ENCODE results near the gene VASP. TPM values are rescaled to one million over a fixed set of nuclear protein-coding genes. Genes with fewer than 3 reads are reported as not detected.

VASP gene
- total and polyA plus RNA-seq, 2 of the 13 experiments (the other 11 are each of a cell fraction or from before 2014, with no cell fraction given) = 41.8 to 67.1 TPM

DNA sequence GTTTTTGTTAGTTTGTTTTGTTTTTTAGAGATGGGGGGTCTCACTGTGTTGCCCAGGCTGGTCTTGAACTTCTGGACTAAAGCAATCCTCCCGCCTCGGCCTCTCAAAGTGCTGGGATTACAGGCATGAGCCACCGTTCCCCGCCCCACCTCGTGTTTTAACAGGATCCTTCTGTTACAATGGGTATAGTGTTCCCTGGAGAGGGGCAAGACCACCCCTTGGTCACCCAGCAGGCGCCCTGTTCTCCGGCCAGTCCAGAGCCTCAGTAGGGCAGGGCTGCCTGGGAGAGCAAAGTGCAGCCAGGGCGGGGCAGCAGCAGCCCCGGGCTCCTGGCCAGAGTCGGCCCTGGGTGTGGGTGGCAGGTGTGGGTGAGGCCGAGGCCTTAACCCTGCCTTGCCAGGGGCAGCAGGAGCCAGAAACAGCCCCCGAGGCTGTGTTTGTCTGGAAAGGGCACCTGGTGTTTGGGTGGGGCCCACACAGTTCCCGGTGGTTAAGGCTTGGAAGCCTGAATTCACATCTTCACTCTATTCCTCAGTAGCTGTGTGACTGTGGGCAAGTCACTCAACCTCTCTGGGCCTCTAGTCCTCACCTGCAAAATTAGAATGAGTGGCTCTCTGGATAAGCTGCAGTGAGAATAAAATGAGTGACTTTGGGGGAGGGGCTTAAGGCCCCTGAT is 7.2 kb downstream of the VASP start (continued):
- no peak for TF ChIP-seq ZNF567 (CRISPR knock-in tag; IDR thresholded peaks at IDR 0.05; ENCODE audit: borderline replicate concordance)
- TF ChIP-seq MAFG (CRISPR knock-in tag; IDR thresholded peaks at IDR 0.05) = no peak
- no peak; the same call in 1 of the 2 replicates for TF ChIP-seq ELF1 (CRISPR knock-in tag; IDR thresholded peaks at IDR 0.05)
- TF ChIP-seq, protein P1, sequence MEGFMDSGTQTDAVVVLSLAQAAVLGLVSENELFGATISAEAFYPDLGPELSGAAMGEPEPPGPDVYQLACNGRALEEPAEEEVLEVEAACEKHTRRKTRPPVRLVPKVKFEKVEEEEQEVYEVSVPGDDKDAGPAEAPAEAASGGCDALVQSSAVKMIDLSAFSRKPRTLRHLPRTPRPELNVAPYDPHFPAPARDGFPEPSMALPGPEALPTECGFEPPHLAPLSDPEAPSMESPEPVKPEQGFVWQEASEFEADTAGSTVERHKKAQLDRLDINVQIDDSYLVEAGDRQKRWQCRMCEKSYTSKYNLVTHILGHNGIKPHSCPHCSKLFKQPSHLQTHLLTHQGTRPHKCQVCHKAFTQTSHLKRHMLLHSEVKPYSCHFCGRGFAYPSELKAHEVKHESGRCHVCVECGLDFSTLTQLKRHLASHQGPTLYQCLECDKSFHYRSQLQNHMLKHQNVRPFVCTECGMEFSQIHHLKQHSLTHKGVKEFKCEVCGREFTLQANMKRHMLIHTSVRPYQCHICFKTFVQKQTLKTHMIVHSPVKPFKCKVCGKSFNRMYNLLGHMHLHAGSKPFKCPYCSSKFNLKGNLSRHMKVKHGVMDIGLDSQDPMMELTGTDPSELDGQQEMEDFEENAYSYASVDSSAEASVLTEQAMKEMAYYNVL (CRISPR knock-in tag; IDR thresholded peaks at IDR 0.05; ENCODE audit: borderline replicate concordance) = no peak
- peak; percentile 41; the same call in 1 of the 2 replicates for TF ChIP-seq KIAA2018 (CRISPR knock-in tag; IDR thresholded peaks at IDR 0.05; ENCODE audit: borderline replicate concordance)
- TF ChIP-seq BCL6 (CRISPR knock-in tag; IDR thresholded peaks at IDR 0.05) = peak; percentile 20; the same call in 1 of the 2 replicates
- TF ChIP-seq, protein P2, sequence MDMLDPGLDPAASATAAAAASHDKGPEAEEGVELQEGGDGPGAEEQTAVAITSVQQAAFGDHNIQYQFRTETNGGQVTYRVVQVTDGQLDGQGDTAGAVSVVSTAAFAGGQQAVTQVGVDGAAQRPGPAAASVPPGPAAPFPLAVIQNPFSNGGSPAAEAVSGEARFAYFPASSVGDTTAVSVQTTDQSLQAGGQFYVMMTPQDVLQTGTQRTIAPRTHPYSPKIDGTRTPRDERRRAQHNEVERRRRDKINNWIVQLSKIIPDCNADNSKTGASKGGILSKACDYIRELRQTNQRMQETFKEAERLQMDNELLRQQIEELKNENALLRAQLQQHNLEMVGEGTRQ (IDR thresholded peaks at IDR 0.05; ENCODE audit: low read depth, low read length) = no peak
- TF ChIP-seq, protein P2 (CRISPR knock-in tag; IDR thresholded peaks at IDR 0.05; ENCODE audit: borderline replicate concordance) = no peak
- peak; percentile 59; the same call in 1 of the 2 replicates for TF ChIP-seq ZNF580 (CRISPR knock-in tag; IDR thresholded peaks at IDR 0.05; ENCODE audit: borderline replicate concordance, low read depth)
- no peak for TF ChIP-seq ZNF75D (CRISPR knock-in tag; IDR thresholded peaks at IDR 0.05; ENCODE audit: borderline replicate concordance)
- TF ChIP-seq HDAC2 (CRISPR knock-in tag; IDR thresholded peaks at IDR 0.05) = peak; percentile 67
- 0 out of 2 replicates have a peak, but pooled peaks have one; percentile 46 for TF ChIP-seq SIX4 (CRISPR knock-in tag; IDR thresholded peaks at IDR 0.05)
- no peak for TF ChIP-seq ZNF354B (CRISPR knock-in tag; IDR thresholded peaks at IDR 0.05)
- peak; percentile 78 for TF ChIP-seq KDM6A (CRISPR knock-in tag; IDR thresholded peaks at IDR 0.05; ENCODE audit: low read depth)
- TF ChIP-seq ZNF296 (CRISPR knock-in tag; conservative IDR thresholded peaks at IDR 0.05) = no peak
- peak; percentile 77; the same call in 1 of the 2 replicates for TF ChIP-seq ZNF878 (CRISPR knock-in tag; IDR thresholded peaks at IDR 0.05)
- no peak for TF ChIP-seq SP2 (CRISPR knock-in tag; IDR thresholded peaks at IDR 0.05)
